NCI-H146 treated with DMSO at 0.1 percent for 48 hours (cell line): ENCODE results near the gene GALNS.
"Not testable (repeated sequence)": the region's sequence is repeated elsewhere in the genome, so short reads cannot be mapped to it uniquely, and the experiment has no call there.

Experiments used
- DNase-seq: peaks from one replicate; lab custom pipeline; 2025; ENCODE audit not compliant: unreplicated experiment; lab: John Stamatoyannopoulos, UW

Gene GALNS

DNA sequence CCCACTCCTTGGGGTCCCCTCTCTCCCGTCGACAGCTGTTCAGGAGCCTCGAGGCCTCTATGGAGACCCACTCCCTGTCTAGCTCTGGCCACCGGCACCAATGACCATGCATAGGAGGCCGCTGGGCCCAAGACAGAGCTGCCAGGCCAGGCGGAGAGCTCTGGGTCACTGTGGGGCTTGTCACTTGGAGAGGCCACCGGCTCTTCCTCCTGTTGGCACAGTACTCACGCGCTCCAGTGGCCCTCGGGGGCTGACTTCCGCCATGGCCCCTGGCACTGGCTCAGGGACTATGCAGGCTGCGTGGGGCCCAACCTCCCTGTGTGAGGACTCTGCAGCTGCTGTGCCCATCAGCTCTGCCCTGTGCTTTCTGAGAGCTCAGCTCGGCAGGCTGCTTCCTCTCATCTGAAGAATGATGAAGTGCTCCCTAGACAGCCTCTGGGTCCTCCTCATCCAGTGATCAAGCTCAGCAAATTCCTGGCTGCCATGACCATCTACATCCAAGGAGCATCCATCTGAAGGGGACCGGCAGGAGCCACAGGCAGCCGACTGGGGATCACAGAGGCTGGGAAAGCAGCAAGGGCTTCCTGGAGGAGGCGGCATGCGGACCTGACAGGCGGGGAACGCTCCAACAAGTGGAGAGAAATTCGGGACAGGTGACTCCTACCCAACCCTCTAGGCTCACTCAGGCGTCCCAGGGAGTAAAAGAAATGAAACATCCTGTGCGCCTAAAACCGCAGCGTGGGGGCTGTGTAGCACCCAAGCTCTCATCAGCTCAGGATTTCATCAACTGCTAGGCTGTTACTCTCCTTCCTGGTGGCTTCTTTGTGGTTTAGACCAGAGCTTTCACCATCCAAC, 16.8 kb downstream of the GALNS start:
- no peak for DNase-seq

DNA sequence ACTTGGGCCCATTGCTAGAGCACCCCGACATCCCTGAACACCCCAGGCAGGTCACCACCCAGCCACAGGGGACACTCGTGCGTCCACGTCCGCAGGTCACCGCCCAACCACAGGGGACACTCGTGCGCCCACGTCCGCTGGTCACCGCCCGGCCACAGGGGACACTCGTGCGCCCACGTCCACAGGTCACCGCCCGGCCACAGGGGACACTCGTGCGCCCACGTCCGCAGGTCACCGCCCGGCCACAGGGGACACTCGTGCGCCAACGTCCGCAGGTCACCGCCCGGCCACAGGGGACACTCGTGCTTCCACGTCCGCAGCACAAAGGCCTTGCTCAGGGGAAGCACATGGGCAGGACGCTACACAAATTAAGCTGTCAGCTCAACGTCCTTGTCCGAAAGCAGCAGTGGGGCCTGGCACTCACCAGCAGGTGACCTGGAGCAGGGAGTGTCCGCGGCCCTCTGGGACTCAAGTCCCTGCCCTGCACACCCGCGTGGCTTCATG, 17.7 kb downstream of the GALNS start:
- no peak for DNase-seq

DNA sequence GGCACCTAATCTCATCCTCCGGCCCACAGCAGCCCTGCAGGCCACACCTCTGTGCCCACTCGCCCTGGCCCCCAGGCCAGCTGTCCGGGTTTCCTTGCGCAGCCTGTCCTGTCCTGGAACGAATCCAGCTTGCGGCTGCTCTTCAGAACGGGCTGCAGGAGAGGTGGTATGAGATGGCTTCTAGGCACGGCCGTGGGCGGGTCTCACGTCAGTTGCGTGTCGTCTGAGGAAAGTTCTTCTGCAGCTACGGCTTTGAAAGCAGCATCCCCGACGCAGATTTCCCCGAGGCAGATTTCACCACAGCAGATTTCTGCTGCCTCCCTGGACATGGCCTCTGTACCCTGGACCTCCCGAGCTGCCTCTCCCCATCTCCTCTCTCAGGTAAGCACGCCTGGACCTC, 18.2 kb downstream of the GALNS start:
- no peak for DNase-seq

DNA sequence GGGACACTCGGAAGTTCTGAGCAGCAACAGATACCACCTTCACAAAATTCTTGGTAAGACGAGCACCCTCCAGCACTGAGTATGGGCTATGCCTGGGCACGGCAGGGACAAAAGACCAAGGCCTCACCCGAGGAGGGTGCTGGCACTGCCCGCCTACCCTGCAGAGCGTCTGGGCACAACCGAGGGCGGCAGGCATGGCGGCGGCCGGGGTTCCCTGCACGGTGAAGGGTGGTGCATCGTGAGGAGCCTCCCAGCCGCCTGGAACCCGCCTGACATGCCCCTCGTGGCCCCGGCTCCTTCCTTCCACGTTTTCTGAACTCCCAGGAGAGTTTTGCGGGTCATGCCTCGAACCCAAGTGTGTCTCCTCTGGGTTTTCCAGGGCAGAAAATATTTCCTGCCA, 18.9 kb downstream of the GALNS start:
- no peak for DNase-seq

DNA sequence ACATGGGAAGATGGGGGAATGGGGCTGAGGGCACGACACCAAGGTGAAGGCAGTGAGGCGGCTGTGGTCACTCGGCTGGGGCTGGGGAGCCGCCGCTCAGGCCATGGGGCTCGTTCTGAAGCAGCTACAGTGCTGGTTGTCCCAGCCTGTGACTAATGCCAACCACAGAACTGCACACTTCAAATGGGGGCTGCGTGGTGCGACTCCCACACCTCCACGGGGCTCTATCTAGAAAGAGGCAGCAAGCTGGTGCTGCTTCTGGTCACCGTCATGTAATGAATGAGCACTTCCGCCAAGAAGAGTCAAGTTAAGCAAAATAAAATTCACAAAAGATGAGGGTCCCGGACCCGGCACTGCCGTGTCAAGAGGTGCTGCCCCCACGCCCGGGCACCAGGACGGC, 20.0 kb downstream of the GALNS start:
- DNase-seq: no peak

DNA sequence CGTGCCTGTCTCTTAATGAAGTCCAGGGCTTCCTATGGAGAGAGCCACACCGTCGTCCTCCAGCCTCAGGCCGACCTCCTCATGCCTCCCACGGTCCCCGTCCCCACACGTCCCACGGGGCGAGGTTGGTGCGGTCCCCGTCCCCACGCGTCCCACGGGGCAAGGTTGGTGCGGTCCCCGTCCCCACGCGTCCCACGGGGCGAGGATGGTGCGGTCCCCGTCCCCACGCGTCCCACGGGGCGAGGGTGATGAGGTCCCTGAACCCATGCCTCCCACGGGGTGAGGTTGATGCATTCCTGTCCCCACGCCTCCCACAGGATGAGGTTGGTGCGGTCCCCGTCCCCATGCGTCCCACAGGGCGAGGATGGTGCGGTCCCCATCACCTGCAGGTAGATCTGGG, 20.9 kb downstream of the GALNS start:
- DNase-seq: no peak

DNA sequence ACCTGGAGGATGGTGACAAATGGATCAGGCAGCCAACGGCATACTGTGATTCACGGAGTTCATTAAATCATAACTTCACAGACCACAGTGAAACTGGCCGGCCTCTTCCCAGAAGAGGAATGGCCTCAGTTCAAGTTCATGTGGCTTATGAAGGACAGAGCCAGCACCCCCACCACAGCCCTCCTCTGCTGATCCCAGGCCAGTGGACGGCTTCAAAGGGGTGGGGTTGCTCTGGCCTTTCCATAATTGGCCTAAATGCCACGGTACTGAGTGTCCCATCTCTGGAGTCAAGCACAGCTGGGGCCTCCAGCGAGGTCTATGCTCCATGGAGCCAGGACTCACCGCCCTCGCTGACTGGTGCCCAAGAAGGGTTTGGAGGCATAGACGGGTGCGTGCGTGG, 21.4 kb downstream of the GALNS start:
- no peak for DNase-seq

DNA sequence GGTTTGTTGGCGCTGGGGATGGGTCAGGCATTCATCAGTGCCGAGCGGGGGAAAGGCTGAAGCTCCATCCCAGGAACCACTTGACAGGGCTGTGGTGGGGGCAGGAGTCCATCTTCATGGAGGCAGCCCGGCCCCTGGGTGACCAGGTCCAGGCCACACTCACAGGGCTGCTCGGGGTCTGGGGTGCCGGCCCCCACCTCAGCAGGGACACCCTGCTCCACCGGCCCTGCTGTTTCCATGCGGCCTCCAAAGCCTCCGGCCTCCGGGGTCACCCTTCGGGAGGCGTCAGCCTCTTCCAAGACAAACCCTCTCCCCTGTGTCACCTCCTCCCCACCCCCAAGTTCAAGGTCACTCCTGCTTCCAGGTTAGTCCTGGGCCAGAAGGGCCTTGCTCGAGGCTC, 22.1 kb downstream of the GALNS start:
- no peak for DNase-seq

DNA sequence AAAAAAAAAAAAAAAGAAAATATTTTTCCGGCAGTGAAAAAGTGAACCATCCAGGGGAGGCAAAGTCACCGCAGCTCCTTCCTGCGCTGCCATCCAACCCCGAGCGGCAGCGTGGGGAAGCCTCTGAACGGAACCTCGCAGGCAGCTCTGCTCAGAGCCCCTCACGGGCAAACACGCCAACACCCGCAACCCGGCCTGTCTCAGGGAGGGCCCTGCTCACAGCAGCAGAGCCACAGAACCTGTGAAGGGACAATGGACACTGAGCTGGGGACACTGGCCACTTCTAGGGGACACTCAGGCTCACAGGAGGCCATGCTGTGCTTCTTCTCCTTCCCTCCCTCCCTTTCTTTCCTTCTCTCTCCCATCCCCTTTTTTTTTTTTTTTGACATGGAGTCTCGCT, 23.7 kb downstream of the GALNS start:
- no peak for DNase-seq

DNA sequence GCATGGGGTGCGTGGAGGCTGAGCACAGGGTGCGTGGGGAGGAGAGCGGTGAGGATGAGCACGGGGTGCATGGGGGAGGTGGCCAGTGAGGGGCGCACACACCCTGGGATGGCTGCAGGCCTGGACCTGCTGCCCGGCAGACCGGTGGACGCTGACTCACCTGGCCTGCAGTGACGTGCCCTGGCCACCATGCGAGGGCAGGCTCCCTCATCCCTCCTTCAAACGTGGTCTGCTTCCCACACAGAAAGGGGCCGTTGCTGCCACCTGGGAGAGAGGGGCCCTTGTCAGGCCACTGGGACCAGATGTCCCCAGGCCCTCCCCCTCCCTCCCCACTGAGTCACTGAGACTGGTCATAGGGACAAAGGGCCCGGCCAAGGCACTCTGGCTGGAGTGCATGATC, 24.9 kb downstream of the GALNS start:
- no peak for DNase-seq

DNA sequence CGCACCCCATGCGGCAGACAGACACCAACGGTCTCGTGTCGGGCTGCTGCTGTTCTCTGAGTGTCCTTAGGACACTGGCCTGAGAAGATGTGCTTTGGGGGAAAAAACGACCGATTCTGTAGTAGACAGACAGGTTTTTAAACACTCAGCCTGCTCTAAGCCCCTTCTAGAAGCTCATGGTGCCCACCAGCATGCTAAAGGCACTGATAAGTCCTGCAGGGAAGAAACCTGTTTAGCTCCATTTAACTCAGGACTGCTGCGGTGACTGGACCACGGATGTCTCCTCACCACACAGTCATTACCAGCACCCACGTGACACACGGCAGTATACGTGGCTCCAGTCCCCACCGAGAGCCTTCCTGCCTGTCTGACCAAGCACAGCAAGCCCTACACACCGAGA, 26.0 kb downstream of the GALNS start:
- DNase-seq: no peak

DNA sequence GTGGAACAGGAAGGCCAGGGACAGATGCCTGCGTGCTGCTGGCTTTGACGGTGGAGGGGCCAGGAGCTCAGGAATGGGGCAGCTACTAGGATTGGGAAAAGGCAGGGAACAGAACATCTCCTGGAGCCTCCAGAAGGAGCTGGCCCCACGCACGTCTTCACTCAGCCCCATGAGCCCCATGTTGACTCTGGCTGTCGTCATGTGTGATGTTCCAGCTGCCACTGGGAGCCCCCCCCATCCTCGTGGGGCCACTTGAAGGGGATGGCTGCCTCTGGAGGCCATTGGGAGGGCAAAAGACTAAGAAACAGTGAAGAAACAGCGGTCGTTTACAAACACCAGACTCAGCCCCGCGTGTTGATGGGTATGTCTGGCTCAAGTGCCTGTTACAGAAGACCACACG, 26.5 kb downstream of the GALNS start:
- no peak for DNase-seq

DNA sequence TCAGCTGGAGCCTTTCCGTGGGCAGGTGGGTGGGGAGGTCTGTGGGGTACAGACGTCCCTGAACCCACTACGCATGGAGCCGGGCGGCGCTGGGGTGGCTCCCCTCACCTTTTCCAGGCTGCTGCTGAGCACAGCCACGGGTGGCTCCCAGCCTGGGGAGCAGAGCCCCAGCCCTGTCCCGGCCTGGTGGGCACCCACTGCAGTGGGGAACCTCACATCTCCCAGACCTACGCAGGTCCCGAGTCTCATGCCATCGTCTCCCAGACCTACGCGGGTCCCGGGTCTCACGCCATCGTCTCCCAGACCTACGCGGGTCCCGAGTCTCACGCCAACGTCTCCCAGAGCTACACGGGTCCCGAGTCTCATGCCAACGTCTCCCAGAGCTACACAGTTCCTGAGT, 28.0 kb downstream of the GALNS start:
- no peak for DNase-seq

DNA sequence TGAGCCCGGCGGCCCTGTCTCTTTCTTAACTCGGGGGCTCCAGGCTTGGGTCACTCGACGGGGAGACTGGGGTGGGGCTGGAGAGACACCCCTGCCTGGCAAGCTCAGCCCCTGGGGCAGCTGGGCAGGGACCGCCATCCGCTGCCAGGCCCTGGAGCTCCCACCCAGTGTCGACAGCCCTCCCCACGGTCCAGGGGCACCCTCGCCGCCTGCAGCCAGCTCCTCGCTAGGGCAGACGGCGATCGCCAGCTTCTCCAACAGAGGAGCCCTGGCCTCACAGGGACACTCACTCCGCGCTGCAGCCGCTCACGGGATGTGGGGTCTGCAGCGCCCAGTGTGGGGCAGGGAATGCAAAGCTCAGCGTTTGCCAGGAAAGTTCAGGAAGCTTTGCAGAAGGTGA, 29.0 kb downstream of the GALNS start:
- DNase-seq: no peak

DNA sequence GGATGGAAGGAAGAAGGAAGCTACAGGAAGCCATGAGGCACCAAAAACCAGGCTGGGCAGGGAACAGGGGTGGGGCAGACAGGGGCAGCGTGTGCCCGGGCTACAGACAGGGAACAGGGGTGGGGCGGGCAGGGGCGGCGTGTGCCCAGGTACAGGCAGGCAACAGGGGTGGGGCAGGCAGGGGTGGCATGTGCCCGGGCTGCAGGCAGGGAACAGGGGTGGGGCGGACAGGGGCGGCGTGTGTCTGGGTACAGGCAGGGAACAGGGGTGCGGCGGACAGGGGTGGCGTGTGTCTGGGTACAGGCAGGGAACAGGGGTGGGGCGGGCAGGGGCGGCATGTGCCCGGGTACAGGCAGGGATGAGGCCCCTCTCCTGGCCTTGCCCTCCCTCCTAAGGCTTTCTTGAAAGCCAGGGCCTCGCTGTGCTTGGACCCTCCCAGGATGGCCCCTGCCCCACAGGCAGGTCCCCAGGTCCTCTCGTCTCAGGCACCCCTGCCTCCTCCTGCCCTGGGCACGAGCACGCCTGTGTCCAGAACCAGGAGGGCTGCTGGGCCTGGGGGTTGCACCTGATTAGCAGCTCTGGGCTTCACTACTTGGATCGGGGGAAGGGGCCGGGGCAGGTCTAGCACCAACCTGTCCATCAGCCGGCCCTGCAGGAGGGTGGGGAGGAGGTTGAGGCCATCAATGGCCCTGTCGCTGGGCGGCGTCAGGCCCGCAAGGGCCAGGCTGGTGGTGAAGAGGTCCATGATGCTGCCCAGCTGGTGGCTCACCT, 30.5 kb downstream of the GALNS start:
- no peak for DNase-seq

DNA sequence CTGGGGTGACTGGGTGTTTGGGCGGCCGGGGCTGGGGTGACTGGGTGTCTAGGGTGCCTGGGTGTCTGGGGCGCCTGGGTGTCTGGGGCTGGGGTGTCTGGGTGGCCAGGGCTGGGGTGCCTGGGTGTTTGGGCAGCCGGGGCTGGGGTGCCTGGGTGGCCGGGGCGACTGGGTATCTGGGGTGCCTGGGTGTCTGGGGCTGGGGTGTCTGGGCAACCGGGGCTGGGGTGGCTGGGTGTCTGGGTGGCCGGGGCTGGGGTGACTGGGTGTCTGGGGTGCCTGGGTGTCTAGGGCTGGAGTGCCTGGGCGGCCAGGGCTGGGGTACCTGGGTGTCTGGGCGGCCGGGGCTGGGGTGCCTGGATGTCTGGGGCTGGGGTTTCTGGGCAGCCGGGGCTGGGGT, 31.6 kb downstream of the GALNS start:
- no peak for DNase-seq

DNA sequence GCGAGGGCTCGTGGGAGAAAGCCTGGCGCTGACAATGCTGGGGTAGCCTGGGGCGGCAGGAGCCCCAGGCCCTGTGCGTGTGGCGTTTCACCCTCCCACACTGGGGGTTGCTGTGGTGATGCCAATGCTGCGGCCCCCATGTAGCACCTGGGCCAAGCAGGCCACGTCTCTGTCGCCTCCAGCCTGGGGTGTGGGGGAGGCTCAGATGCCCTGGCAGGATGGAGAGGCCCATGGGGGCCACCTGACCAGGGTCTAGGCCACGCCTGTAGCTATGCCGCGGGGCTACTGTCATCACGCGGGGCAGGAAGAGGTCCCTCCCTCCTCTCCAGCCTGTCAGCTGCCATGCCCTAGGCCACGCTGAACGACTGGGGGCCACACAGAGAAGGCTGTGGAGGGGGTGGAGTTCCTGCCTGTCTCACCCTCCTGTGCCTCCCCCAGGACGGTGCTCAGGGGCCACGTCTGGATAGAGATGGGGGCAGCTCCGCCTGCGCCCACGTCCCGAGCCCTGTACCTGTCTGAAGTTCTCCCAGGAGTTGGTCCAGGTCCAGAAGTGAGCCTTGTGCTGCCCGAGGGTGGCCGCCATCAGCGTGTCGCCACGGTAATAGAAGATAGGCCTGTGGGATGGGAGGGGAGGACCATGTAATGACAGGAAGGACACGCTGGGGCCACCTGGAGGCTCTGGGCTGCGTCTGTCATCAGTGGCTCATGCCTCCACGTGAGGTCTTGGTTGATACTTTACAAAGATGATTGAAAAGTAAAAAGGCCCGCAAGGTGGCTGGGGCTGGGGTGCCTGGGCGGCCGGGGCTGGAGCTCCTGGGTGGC, 32.3 kb downstream of the GALNS start:
- DNase-seq: no peak

DNA sequence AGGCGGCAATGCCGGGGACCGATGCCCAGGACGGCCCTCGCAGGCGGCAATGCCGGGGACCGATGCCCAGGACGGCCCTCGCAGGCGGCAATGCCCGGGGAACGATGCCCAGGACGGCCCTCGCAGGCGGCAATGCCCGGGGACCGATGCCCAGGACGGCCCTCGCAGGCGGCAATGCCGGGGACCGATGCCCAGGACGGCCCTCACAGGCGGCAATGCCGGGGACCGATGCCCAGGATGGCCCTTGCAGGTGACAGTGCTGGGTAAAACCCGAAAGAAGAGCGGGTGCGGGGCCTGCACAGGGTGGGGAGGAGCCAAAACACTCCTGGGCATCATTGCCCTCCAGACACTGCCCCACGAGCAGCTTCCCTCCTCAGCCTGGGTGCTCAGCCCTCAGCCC, 33.1 kb downstream of the GALNS start:
- not testable (repeated sequence) for DNase-seq

DNA sequence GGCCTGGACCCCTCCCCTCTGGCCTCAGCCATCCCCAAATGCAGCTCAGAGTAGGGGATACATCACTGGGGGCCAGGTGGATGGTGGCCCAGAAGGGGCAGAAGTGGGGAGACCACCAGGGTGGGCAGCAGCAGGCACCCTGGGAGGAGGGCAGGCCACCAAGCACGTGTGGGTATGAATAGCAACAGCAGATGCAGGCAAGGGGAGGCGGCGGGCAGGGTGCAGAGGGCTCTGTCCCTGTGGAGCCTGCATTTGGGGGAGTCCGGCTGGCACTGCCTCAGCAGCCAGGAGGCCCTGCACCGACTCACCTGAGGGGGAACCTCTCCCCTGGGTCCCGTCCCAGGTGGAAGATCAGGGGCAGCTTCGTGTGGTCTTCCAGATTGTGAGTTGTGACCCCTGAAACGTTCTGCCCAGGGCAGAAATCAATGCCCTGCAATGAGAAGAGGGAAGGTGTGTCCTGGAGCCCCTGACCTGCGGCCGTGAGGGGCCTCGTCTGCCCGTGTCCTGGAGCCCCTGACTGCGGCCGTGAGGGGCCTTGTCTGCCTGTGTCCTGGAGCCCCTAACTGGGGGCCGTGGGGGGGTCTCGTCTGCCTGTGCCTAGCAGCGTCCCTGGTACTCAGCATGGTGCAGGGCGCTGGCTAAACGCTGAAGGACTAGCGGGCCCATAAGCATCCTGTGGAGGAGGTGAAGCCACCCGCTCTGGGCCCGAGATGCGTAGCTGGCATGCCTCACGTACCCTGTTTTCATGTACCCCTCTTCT, 34.3 kb downstream of the GALNS start:
- DNase-seq: no peak

DNA sequence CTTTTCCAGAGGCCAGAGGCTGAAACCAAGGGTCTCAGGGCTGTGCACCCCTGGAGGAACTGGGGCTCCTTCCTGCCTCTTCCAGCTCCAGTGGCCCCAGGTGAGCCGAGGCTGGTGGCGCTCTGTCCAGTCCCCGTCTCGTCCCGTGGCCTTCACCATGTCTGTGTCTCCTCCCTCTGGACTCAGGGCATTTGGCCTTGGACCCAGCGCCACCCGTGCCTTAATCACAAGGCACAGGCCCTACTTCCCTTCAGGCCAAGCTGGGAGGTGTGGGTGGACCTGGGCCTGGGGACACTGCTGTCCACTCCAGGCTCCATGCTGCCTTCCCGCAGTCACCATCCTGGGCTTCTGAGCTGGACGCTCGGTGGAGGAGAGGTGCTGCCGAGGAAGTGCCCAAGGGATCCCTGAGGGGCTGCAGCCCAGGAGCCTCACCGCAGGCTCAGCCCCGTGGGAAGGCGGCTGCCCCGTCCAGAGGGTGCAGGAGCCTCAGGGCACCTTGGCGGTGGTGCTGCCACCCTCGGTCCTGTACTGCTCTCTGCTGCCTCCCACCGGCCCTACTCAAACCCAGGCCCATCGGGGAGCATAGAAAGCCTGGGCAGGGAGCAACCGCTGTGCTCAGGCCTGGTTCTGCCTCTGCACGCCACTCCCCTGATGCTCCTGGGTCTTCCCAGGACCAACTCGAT, 35.4 kb downstream of the GALNS start:
- no peak for DNase-seq
